ENCODE measurements around the gene DHRS11.

DHRS11 gene

DNA sequence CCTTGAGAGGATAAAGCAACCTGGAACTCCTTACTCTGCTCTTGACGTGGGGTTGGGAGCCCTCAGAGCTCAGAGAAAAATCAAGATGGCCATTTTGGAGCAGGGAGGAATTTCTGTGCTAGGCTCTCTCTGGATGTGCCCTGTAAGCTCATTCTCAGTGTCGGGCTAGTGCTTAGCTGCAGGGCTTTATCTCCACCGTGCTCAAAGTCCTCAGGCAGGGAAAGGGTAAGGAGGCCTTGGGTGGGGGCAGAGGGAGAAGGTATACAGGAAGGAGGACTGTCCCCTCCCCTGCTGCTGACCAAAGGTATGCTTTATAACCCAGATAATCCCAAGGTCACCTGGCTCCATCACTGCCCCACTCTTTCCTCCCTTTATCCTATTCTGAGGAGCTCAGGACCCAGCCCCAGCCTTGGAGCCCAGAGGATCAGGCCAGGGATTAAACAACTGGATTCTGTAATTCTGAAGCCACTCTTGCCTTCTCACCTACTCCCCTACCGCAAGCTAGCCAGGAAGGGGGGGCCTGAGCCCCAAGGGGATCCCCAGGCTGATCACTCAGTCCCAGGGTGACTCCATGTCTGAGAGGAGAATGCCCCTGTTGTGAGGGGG lies 1.1 kb downstream of the DHRS11 start:
- H3K36me3 ChIP-seq (ENCODE audit: control insufficient read depth in 5 of 5, insufficient read depth in 5 of 5, low read length in 5 of 5), result peaks cover 7 to 17% (median 14%) of the 10 kb centered on the region in 5 donors
- H3K27ac ChIP-seq (ENCODE audit: low read depth, low read length), result peak overlapping the region; percentile 85
- no peaks in the 10 kb centered on the region for H3K27me3 ChIP-seq (ENCODE audit: control insufficient read depth in 5 of 5, insufficient read depth in 4 of 5, low read length in 5 of 5)
- H3K9me3 ChIP-seq (ENCODE audit: control insufficient read depth in 5 of 5, low read length in 5 of 5), result no peaks in the 10 kb centered on the region
- peak overlapping the region; percentile 56 to 87 (median 83) for H3K9ac ChIP-seq (ENCODE audit: low read length in 5 of 5)
- H3K4me3 ChIP-seq (ENCODE audit: low read depth in 1 of 5, low read length in 5 of 5), result peak overlapping the region; percentile 65 to 86 (median 78)
- H3K4me1 ChIP-seq (ENCODE audit: control insufficient read depth in 5 of 5, insufficient read depth in 5 of 5, low read length in 5 of 5), result peaks cover 6 to 45% (median 32%) of the 10 kb centered on the region in 5 donors

DNA sequence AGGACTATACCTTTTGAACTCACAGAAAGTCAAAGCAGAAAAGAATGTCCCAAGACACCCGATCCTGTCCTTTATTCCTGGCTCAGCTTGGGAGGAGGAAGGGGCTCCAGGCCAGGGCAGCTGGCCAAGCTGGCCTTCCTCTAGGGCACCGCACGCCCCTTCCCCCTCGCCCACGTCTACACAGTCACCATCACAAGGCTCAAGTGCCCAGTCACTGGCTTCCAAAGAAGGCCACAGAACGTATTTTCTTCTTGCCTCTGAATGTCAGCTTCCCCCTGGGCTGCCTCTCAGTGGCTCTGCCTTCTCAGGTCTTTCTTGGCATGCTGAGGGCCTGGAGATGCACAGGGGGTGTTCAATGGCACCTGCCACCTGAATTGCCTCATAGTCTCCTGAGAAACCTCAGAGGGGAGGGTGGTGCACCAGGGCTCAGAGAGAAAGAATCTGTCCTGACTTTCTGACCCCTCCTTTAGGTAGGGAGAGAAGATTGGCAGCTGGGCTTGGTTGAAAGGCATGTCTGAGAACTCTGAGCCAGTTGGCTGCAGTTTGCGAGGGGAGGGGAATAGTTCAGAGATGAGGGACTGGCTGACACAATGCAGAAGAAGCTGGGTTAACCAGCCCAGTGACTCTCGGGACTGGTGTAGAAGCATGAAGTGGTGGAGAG lies 2.1 kb downstream of the DHRS11 start:
- Histone ChIP-seq H3K9ac (ENCODE audit: low read length in 5 of 5) (peak overlapping the region in 2 of 5 donors; percentile 33 to 87), H3K27me3 (ENCODE audit: control insufficient read depth in 5 of 5, insufficient read depth in 4 of 5, low read length in 5 of 5) (no peaks in the 10 kb centered on the region), H3K4me3 (ENCODE audit: low read depth in 1 of 5, low read length in 5 of 5) (no peak overlapping the region), H3K4me1 (ENCODE audit: control insufficient read depth in 5 of 5, insufficient read depth in 5 of 5, low read length in 5 of 5) (peaks cover 6 to 45% (median 32%) of the 10 kb centered on the region in 5 donors), H3K36me3 (ENCODE audit: control insufficient read depth in 5 of 5, insufficient read depth in 5 of 5, low read length in 5 of 5) (peaks cover 4 to 17% (median 12%) of the 10 kb centered on the region in 5 donors), H3K27ac (ENCODE audit: low read depth, low read length) (peak overlapping the region; percentile 85), H3K9me3 (ENCODE audit: control insufficient read depth in 5 of 5, low read length in 5 of 5) (no peaks in the 10 kb centered on the region)

GRCh38 chr17:36594626-36595401 lies 3.1 kb downstream of the DHRS11 start:
- H3K36me3 ChIP-seq (ENCODE audit: control insufficient read depth in 5 of 5, insufficient read depth in 5 of 5, low read length in 5 of 5), result peaks cover 0 to 10% (median 5%) of the 10 kb centered on the region in 5 donors
- peaks cover 6 to 43% (median 32%) of the 10 kb centered on the region in 5 donors for H3K4me1 ChIP-seq (ENCODE audit: control insufficient read depth in 5 of 5, insufficient read depth in 5 of 5, low read length in 5 of 5)
- no peak overlapping the region for H3K4me3 ChIP-seq (ENCODE audit: low read depth in 1 of 5, low read length in 5 of 5)

DNA sequence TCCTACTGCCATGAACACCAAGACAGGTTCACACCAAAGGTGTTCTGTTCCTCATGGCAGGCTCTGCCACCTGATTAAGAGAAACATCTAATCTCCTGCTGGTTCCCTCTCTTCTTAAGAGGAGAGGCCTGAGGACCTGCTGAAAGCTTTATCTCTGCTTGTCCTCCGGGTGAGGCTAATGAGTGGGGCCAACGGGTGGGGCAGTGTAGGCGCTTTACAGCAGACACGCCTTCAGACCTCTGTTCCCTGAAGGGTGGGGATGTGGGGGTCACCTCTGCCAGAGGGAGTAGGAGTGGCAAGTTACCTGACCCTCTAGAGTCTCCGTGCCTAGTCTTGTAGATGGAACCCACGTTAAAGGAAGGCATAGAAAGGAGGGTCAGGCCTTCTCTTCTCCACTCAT lies 5.5 kb downstream of the DHRS11 start:
- H3K27me3 ChIP-seq (ENCODE audit: control insufficient read depth in 5 of 5, insufficient read depth in 4 of 5, low read length in 5 of 5), result no peaks in the 10 kb centered on the region
- peaks cover 0 to 7% (median 4%) of the 10 kb centered on the region in 5 donors for H3K36me3 ChIP-seq (ENCODE audit: control insufficient read depth in 5 of 5, insufficient read depth in 5 of 5, low read length in 5 of 5)
- peaks cover 9 to 41% (median 33%) of the 10 kb centered on the region in 5 donors for H3K4me1 ChIP-seq (ENCODE audit: control insufficient read depth in 5 of 5, insufficient read depth in 5 of 5, low read length in 5 of 5)
- H3K4me3 ChIP-seq (ENCODE audit: low read depth in 1 of 5, low read length in 5 of 5), result no peak overlapping the region
- no peak overlapping the region for H3K27ac ChIP-seq (ENCODE audit: low read depth, low read length)
- H3K9ac ChIP-seq (ENCODE audit: low read length in 5 of 5), result no peak overlapping the region
- no peaks in the 10 kb centered on the region for H3K9me3 ChIP-seq (ENCODE audit: control insufficient read depth in 5 of 5, low read length in 5 of 5)

More at GRCh38 chr17:36594626-36595401, 3.1 kb downstream of the DHRS11 start:
- Histone ChIP-seq H3K27ac (ENCODE audit: low read depth, low read length) (no peak overlapping the region), H3K27me3 (ENCODE audit: control insufficient read depth in 5 of 5, insufficient read depth in 4 of 5, low read length in 5 of 5) (no peaks in the 10 kb centered on the region), H3K9ac (ENCODE audit: low read length in 5 of 5) (no peak overlapping the region), H3K9me3 (ENCODE audit: control insufficient read depth in 5 of 5, low read length in 5 of 5) (no peaks in the 10 kb centered on the region)

DNA sequence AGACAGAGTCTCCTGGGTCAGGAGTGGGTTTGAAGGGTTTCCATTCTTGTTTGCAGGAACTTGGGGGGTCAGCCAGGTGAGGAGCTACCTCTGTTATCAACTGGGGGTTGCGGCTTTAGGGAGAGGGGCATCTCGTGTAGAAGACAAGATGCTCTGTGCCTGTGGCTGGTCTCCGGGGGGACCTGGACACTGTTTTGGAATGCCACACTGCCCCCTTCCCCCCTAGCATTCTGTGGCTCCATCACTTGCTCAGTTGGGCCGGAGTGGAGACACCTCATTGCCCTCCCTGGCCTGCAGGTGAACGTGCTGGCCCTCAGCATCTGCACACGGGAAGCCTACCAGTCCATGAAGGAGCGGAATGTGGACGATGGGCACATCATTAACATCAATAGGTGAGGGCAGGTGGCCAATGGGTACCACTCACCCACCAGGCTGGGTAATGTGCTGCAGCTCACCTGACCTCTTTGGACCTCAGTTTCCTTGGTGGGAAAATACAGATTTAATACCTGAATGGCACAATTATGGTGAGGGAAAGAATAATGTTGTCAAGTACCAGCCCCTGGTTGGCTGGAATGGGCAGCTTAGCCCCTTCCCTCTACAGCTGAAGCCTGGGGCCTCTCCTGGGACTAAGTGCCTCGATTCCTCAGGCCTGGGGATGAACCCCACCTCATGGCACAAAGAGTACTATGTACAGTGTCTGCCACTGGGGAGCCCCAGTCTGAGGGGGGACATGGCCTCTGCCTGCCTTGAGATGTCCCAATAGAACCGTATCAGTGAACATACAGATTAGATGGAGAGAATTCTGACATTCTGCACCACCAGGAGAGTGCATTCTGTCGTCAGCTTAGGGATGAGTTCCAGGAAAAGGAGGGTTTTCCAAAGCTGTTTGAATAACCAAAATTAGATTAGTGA lies 6.4 kb downstream of the DHRS11 start:
- peaks cover 14 to 39% (median 31%) of the 10 kb centered on the region in 5 donors for H3K4me1 ChIP-seq (ENCODE audit: control insufficient read depth in 5 of 5, insufficient read depth in 5 of 5, low read length in 5 of 5)
- H3K27ac ChIP-seq (ENCODE audit: low read depth, low read length), result no peak overlapping the region
- no peak overlapping the region for H3K4me3 ChIP-seq (ENCODE audit: low read depth in 1 of 5, low read length in 5 of 5)
- H3K9me3 ChIP-seq (ENCODE audit: control insufficient read depth in 5 of 5, low read length in 5 of 5), result no peaks in the 10 kb centered on the region
- H3K9ac ChIP-seq (ENCODE audit: low read length in 5 of 5), result no peak overlapping the region
- H3K27me3 ChIP-seq (ENCODE audit: control insufficient read depth in 5 of 5, insufficient read depth in 4 of 5, low read length in 5 of 5), result no peaks in the 10 kb centered on the region
- peaks cover 0 to 7% (median 4%) of the 10 kb centered on the region in 5 donors for H3K36me3 ChIP-seq (ENCODE audit: control insufficient read depth in 5 of 5, insufficient read depth in 5 of 5, low read length in 5 of 5)

DNA sequence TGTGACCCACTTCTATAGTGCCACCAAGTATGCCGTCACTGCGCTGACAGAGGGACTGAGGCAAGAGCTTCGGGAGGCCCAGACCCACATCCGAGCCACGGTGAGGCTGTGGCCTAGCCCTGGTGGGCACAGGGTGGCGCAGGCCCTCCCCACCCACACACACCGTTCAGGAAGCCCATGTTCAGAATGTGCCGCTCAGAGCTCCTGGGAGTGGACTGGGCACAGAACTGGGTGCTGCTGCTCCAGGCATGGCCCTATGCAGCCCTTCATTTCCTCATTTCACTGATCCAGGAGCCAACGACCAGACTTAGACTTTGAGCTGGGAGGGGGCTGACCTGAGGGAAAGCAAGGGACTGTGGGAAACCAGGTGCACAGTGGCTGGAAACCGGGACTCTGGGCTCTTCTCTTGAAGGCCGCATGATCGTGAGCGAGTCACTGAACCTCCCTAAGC lies 7.3 kb downstream of the DHRS11 start:
- H3K9me3 ChIP-seq (ENCODE audit: control insufficient read depth in 5 of 5, low read length in 5 of 5), result no peaks in the 10 kb centered on the region
- no peak overlapping the region for H3K9ac ChIP-seq (ENCODE audit: low read length in 5 of 5)
- H3K27ac ChIP-seq (ENCODE audit: low read depth, low read length), result no peak overlapping the region
- H3K4me1 ChIP-seq (ENCODE audit: control insufficient read depth in 5 of 5, insufficient read depth in 5 of 5, low read length in 5 of 5), result peaks cover 11 to 31% (median 23%) of the 10 kb centered on the region in 5 donors
- H3K4me3 ChIP-seq (ENCODE audit: low read depth in 1 of 5, low read length in 5 of 5), result no peak overlapping the region
- H3K27me3 ChIP-seq (ENCODE audit: control insufficient read depth in 5 of 5, insufficient read depth in 4 of 5, low read length in 5 of 5), result no peaks in the 10 kb centered on the region
- peaks cover 0 to 7% (median 4%) of the 10 kb centered on the region in 5 donors for H3K36me3 ChIP-seq (ENCODE audit: control insufficient read depth in 5 of 5, insufficient read depth in 5 of 5, low read length in 5 of 5)

DNA sequence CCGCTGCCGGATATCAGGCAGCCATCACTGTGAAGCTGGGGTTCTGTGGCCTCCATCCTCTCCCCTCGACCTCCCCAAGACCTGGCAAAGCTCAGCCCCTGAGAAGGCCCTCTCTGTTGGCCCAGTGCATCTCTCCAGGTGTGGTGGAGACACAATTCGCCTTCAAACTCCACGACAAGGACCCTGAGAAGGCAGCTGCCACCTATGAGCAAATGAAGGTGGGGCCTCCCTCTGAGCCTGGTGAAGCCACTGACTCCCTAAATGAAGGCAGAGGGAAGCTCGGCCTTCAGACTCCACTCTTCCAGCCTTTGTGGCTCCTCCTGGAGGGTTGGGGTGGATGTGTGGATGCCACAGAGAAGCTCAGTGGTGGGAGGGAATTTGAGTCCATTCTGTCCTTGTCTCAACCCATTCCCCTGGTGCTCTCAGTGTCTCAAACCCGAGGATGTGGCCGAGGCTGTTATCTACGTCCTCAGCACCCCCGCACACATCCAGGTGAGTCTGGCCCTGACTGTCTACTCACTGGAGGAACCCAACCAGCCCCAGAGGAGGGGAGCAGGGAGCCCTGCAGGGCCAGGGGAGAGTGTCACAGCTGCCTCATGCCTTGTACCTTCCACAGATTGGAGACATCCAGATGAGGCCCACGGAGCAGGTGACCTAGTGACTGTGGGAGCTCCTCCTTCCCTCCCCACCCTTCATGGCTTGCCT lies 8.0 kb downstream of the DHRS11 start:
- peaks cover 0 to 7% (median 4%) of the 10 kb centered on the region in 5 donors for H3K36me3 ChIP-seq (ENCODE audit: control insufficient read depth in 5 of 5, insufficient read depth in 5 of 5, low read length in 5 of 5)
- H3K27me3 ChIP-seq (ENCODE audit: control insufficient read depth in 5 of 5, insufficient read depth in 4 of 5, low read length in 5 of 5), result no peaks in the 10 kb centered on the region
- H3K9me3 ChIP-seq (ENCODE audit: control insufficient read depth in 5 of 5, low read length in 5 of 5), result no peaks in the 10 kb centered on the region
- H3K4me3 ChIP-seq (ENCODE audit: low read depth in 1 of 5, low read length in 5 of 5), result no peak overlapping the region
- peaks cover 9 to 24% (median 19%) of the 10 kb centered on the region in 5 donors for H3K4me1 ChIP-seq (ENCODE audit: control insufficient read depth in 5 of 5, insufficient read depth in 5 of 5, low read length in 5 of 5)
- no peak overlapping the region for H3K9ac ChIP-seq (ENCODE audit: low read length in 5 of 5)
- H3K27ac ChIP-seq (ENCODE audit: low read depth, low read length), result no peak overlapping the region

GRCh38 chr17:36600465-36600864 lies 8.8 kb downstream of the DHRS11 start:
- Histone ChIP-seq H3K4me1 (ENCODE audit: control insufficient read depth in 5 of 5, insufficient read depth in 5 of 5, low read length in 5 of 5) (peaks cover 9 to 22% (median 19%) of the 10 kb centered on the region in 5 donors), H3K4me3 (ENCODE audit: low read depth in 1 of 5, low read length in 5 of 5) (peak overlapping the region in 3 of 5 donors; percentile 81 to 96 (median 85)), H3K9me3 (ENCODE audit: control insufficient read depth in 5 of 5, low read length in 5 of 5) (no peaks in the 10 kb centered on the region), H3K36me3 (ENCODE audit: control insufficient read depth in 5 of 5, insufficient read depth in 5 of 5, low read length in 5 of 5) (peaks cover 0 to 7% (median 4%) of the 10 kb centered on the region in 5 donors), H3K27me3 (ENCODE audit: control insufficient read depth in 5 of 5, insufficient read depth in 4 of 5, low read length in 5 of 5) (no peaks in the 10 kb centered on the region), H3K27ac (ENCODE audit: low read depth, low read length) (peak overlapping the region; percentile 85), H3K9ac (ENCODE audit: low read length in 5 of 5) (peak overlapping the region in 3 of 5 donors; percentile 76 to 93 (median 93))

- H3K4me3 ChIP-seq (ENCODE audit: low read depth in 1 of 5, low read length in 5 of 5), result peak overlapping the region; percentile 81 to 98 (median 85)
- H3K9me3 ChIP-seq (ENCODE audit: control insufficient read depth in 5 of 5, low read length in 5 of 5), result no peaks in the 10 kb centered on the region
- H3K27ac ChIP-seq (ENCODE audit: low read depth, low read length), result peak overlapping the region; percentile 85
- H3K4me1 ChIP-seq (ENCODE audit: control insufficient read depth in 5 of 5, insufficient read depth in 5 of 5, low read length in 5 of 5), result peaks cover 9 to 22% (median 19%) of the 10 kb centered on the region in 5 donors
- no peaks in the 10 kb centered on the region for H3K27me3 ChIP-seq (ENCODE audit: control insufficient read depth in 5 of 5, insufficient read depth in 4 of 5, low read length in 5 of 5)
- peak overlapping the region in 4 of 5 donors; percentile 76 to 93 (median 92) for H3K9ac ChIP-seq (ENCODE audit: low read length in 5 of 5)
- peaks cover 0 to 7% (median 4%) of the 10 kb centered on the region in 5 donors for H3K36me3 ChIP-seq (ENCODE audit: control insufficient read depth in 5 of 5, insufficient read depth in 5 of 5, low read length in 5 of 5)
These were observed 9.2 kb downstream of the DHRS11 start for GRCh38 chr17:36600936-36601302.
